Hematopoietic multipotent progenitor cell treated with erythropoietin and hydrocortisone succinate and interleukin-3 and kit ligand, for 8 days (in vitro differentiated cells): Measurements from ENCODE around the gene LGALS9C.
"Not testable (repeated sequence)": the region's sequence is repeated elsewhere in the genome, so short reads cannot be mapped to it uniquely, and the experiment has no call there.

Experiments used
- DNase-seq: peaks from one replicate; pipeline ENCODE4 v3.0.0-alpha.2; 2015

Gene LGALS9C

GRCh38 chr17:18476508-18477308 is at the start of gene LGALS9C:
Gene LGALS9C (plus strand): TSS chr17:18476789. CDS start chr17:18476855, 66 bp downstream.
- DNase-seq, result not testable (repeated sequence)

GRCh38 chr17:18432206-18432605 is 44.4 kb upstream of the LGALS9C start:
- not testable (repeated sequence) for DNase-seq

DNA sequence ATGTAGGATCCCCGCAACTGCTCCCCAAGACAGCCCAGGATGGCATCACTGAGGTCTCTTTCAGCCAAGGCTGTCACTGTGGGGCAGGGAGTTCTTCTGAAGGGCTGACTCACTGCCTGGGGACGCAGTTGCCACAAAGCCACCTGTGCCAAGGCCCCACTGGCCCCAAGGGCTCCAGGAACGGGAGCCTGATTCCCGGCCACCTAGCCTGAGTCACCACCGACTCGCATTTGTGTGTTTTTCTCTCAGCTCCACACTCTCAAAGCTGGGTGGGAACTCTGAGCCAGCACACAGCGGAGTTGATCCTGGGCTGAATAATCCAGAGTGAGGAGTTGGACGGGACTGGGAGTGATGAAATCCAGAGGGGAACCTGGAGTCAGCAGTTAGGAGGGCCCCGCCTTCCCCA is 37.1 kb upstream of the LGALS9C start:
- not testable (repeated sequence) for DNase-seq

DNA sequence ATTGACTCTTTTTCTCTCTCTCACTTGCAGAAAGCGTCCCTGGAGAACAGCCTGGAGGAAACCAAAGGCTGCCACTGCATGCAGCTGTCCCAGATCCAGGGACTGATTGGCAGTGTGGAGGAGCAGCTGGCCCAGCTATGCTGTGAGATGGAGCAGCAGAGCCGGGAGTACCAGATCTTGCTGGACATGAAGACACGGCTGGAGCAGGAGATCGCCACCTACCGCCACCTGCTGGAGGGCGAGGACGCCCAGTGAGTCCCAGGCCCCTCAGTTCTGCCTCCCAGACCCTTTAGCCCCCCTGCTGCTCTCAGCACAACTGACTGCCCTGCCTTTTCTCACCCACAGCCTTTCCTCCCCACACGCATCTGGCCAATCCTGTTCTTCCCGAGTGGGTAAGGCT is 34.5 kb upstream of the LGALS9C start:
- not testable (repeated sequence) for DNase-seq

GRCh38 chr17:18442532-18442931 is 34.1 kb upstream of the LGALS9C start:
- DNase-seq, result not testable (repeated sequence)

GRCh38 chr17:18447476-18448205 is 28.9 kb upstream of the LGALS9C start:
- DNase-seq, result not testable (repeated sequence)

GRCh38 chr17:18448311-18448710 is 28.3 kb upstream of the LGALS9C start:
- not testable (repeated sequence) for DNase-seq

DNA sequence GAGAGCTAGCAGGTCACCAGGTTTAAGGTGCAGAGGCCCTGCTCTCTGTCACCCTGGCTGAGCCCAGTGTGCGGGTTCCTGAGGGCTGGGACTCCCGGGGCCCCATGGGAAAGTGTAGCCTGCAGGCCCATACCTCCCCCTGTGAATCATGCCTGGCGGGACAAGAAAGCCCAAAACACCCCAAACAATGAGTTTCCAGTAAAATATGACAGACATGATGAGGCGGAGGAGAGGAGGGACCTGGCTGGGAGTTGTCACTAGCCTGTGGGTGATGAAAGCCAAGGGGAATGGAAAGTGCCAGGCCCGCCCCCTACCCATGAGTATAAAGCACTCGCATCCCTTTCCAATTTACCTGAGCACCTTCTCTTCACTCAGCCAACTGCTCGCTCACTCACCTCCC is 26.8 kb upstream of the LGALS9C start:
- DNase-seq, result not testable (repeated sequence)

GRCh38 chr17:18450998-18451397 is 25.6 kb upstream of the LGALS9C start:
- not testable (repeated sequence) for DNase-seq

- not testable (repeated sequence) for DNase-seq
These were observed 24.6 kb upstream of the LGALS9C start for GRCh38 chr17:18451969-18452368.

DNA sequence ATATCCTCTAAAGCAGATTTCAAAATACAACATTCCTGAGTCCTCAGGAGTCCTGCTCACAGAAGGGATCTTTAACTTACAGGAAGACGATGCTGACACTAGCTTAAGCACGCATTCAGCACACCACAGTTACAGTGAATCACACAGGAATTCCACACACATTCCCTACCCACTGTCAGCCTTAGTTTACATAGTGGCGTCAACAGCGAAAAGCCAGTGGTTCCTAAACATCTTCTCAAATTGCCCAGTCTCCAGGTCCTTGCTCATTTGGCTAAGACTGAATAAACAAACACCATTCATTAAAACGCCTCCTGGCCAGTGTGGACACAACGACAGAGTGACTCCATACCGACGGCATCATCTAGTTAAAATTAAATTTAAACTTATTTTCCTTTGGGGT is 17.6 kb upstream of the LGALS9C start:
- not testable (repeated sequence) for DNase-seq

GRCh38 chr17:18463831-18464502 is 12.6 kb upstream of the LGALS9C start:
- not testable (repeated sequence) for DNase-seq

DNA sequence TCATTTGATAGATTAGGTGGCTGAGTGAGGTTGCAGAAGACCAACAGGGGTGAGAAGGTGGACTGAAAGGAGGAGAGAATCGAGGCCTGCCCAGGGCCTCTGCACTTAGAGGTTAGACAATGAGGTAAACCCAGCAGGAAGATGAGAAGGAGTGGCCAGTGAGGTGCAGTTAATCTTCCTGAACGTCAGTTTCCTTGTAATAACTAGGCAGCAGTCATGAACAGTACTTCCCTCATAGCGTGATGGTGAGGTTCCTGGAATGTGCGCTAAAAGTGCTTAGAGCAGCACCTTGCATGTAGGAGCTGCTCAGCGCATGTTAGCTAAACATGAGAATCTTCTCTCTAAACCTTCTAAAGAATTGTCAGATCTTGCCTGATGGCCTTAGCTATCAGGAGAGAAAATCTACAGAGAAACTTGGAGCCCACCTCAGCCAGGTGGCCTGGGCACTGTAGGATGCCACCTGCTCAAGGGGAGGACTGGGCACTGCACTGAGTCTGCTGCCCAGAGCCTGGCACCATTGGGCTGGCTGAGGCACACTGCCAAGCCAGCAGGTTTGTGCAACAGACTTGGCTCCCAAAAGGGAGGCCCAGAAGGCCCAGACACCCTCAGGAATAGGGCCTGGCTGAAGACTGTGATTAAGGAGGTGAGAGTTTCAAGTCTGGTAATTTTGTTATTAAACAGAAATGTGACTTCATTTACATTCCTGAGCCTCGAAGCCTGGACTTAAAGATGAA is 10.2 kb upstream of the LGALS9C start:
- DNase-seq, result not testable (repeated sequence)

- not testable (repeated sequence) for DNase-seq
These were observed 9.6 kb upstream of the LGALS9C start for GRCh38 chr17:18467001-18467400.

- not testable (repeated sequence) for DNase-seq
These were observed 8.0 kb upstream of the LGALS9C start for GRCh38 chr17:18468472-18469171.

GRCh38 chr17:18469837-18470236 is 6.8 kb upstream of the LGALS9C start:
- DNase-seq, result not testable (repeated sequence)

DNA sequence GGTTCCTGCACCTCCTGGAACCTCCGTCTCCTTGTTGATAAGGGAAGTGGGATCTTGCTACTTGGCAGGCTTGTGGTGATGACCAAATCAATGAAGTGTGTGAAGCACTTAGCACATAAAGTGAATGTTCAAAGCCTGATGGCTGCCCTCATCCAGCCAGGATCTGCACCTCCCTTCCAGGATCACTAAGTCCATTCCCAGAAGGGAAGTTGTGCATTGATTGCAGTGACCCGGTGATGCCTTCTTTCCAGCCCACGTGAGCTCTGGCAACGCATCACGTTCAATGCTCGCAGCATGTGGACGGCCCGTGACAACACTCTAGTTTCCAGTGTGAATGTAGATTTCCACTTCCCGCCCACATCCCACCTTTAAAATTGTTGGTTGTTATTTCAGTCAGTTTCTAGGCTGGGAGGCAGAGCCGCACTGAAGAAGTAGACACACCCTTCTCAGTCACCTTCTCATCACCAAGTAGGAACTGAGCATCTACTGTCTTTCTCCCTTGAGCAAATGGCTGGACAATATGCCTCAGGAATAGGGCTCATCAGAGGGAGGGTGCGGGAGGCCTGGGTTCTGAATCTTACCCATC is 6.2 kb upstream of the LGALS9C start:
- DNase-seq, result not testable (repeated sequence)

GRCh38 chr17:18473967-18474366 is 2.6 kb upstream of the LGALS9C start:
- not testable (repeated sequence) for DNase-seq

GRCh38 chr17:18474754-18475153 is 1.8 kb upstream of the LGALS9C start:
- not testable (repeated sequence) for DNase-seq

DNA sequence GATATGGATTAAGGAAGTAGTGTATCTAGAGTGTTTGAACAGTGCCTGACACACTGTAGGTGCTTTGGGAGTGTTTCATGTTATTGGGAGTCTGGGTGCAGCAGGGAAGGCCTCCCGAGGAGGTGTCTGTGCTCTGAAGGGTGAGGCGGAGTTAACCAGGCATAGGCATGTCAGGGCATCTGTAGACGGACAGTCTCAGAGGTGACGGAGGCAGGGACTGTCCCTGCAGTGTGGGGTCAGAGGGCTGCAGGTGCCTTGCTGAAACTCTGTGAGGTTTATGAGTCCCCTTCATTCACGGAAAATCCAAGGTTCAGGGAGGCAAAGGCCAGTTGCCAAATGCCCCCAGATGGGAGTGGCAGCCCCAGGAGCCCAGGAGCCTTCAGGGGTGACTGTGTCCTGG is 778 bp downstream of the LGALS9C start:
- DNase-seq, result not testable (repeated sequence)

- not testable (repeated sequence) for DNase-seq
These were observed 1.8 kb downstream of the LGALS9C start for GRCh38 chr17:18478362-18478761.
